ENCODE measurements around the gene DISC1.

DISC1 gene

GRCh38 chr1:232077809-232078208 is 451.2 kb downstream of the DISC1 start:
- DNase-seq = no peak

GRCh38 chr1:232084584-232085223 is 458.1 kb downstream of the DISC1 start:
- peak; percentile 13 for DNase-seq

- DNase-seq = no peak
Observed at GRCh38 chr1:232090816-232091215, 464.2 kb downstream of the DISC1 start.

All from fibroblast of skin of right quadriceps (primary cell).